Liver (tissue), 9 donors: Measurements from ENCODE around the gene GRAMD1A. TPM values are rescaled to one million over a fixed set of nuclear protein-coding genes. Genes with fewer than 3 reads are reported as not detected.

Experiments used
- DNase-seq: peaks from one replicate; pipeline ENCODE4 v3.0.0-alpha.2; 2017; ENCODE audit warnings: low spot score
- H3K27ac ChIP-seq, 2 donors: one replicate each; pipeline ENCODE4 v1.7.0; 2013; ENCODE audit warnings: inconsistent platforms in 2 of 2, low read length in 2 of 2, control low read depth in 1 of 2, low read depth in 1 of 2, mild to moderate bottlenecking in 1 of 2
- H3K27me3 ChIP-seq, 4 donors: one replicate each; pipeline versions ENCODE4 v1.6.1 to v1.7.0; 2013; ENCODE audit warnings: low read length in 3 of 4, inconsistent platforms in 1 of 4, mild to moderate bottlenecking in 1 of 4, moderate library complexity in 1 of 4; ENCODE audit not compliant: control insufficient read depth in 4 of 4, insufficient read depth in 4 of 4
- H3K36me3 ChIP-seq, 4 donors: one replicate each; pipeline versions ENCODE4 v1.6.1 to v1.7.0; 2013; ENCODE audit warnings: low read length in 3 of 4, mild to moderate bottlenecking in 3 of 4, low read depth in 1 of 4, moderate library complexity in 1 of 4; ENCODE audit not compliant: control insufficient read depth in 4 of 4, insufficient read depth in 3 of 4
- H3K4me1 ChIP-seq, 4 donors: one replicate each; pipeline versions ENCODE4 v1.6.1 to v1.7.0; 2013; ENCODE audit warnings: low read length in 3 of 4, mild to moderate bottlenecking in 3 of 4, moderate library complexity in 1 of 4; ENCODE audit not compliant: control insufficient read depth in 4 of 4, insufficient read depth in 4 of 4
- H3K4me3 ChIP-seq, 3 donors: one replicate each; pipeline versions ENCODE4 v1.6.1 to v1.7.0; 2013; ENCODE audit warnings: low read length in 3 of 3, control low read depth in 1 of 3, low read depth in 1 of 3, mild to moderate bottlenecking in 1 of 3
- H3K9ac ChIP-seq, 2 donors: one replicate each; pipeline ENCODE4 v1.7.0; 2013; ENCODE audit warnings: low read length in 2 of 2, mild to moderate bottlenecking in 2 of 2, moderate library complexity in 2 of 2, control low read depth in 1 of 2, low read depth in 1 of 2
- H3K9me3 ChIP-seq, 4 donors: one replicate each; pipeline versions ENCODE4 v1.6.1 to v1.7.0; 2013; ENCODE audit warnings: low read length in 3 of 4; ENCODE audit not compliant: control insufficient read depth in 4 of 4
- FOXA1 ChIP-seq: IDR thresholded peaks from 2 replicates; pipeline ENCODE4 v1.6.1; 2016; ENCODE audit warnings: antibody characterized with exemption
- FOXA2 ChIP-seq: IDR thresholded peaks from 2 replicates; pipeline ENCODE4 v1.6.1; 2016; ENCODE audit warnings: antibody characterized with exemption
- GABPA ChIP-seq, 2 donors: IDR thresholded peaks in 1 of 2; conservative IDR thresholded peaks in 1 of 2; 2 replicates each; pipeline ENCODE4 v1.6.1; 2016; ENCODE audit warnings: antibody characterized with exemption in 2 of 2, mild to moderate bottlenecking in 1 of 2, moderate library complexity in 1 of 2
- HNF4A ChIP-seq, 2 donors: conservative IDR thresholded peaks; 2 replicates each; pipeline ENCODE4 v1.6.1; 2016; ENCODE audit warnings: antibody characterized with exemption in 2 of 2, mild to moderate bottlenecking in 2 of 2
- HNF4G ChIP-seq: IDR thresholded peaks from 2 replicates; pipeline ENCODE4 v1.6.1; 2016; ENCODE audit warnings: antibody characterized with exemption
- JUND ChIP-seq, 2 donors: IDR thresholded peaks; 2 replicates each; pipeline ENCODE4 v1.6.1; 2016; ENCODE audit warnings: antibody characterized with exemption in 2 of 2
- MAX ChIP-seq: IDR thresholded peaks from 2 replicates; pipeline ENCODE4 v1.6.1; 2016; ENCODE audit warnings: antibody characterized with exemption
- RAD21 ChIP-seq, 2 donors: IDR thresholded peaks; 2 replicates each; pipeline ENCODE4 v1.6.1; 2016; ENCODE audit warnings: antibody characterized with exemption in 2 of 2, mild to moderate bottlenecking in 2 of 2
- RXRA ChIP-seq, 2 donors: IDR thresholded peaks; 2 replicates each; pipeline ENCODE4 v1.6.1; 2017 to 2018; ENCODE audit warnings: antibody characterized with exemption in 2 of 2, mild to moderate bottlenecking in 1 of 2
- TAF1 ChIP-seq: conservative IDR thresholded peaks from 2 replicates; pipeline ENCODE4 v1.6.1; 2016; ENCODE audit warnings: antibody characterized with exemption, mild to moderate bottlenecking
- YY1 ChIP-seq: IDR thresholded peaks from 2 replicates; pipeline ENCODE4 v1.6.1; 2016; ENCODE audit warnings: antibody characterized with exemption, mild to moderate bottlenecking
- ZBTB33 ChIP-seq: IDR thresholded peaks from 2 replicates; pipeline ENCODE4 v1.6.1; 2016; ENCODE audit warnings: antibody characterized with exemption
- WGBS: extraction: QIAGEN DNeasy Blood & Tissue Kit; methylation state at CpG from one replicate; pipeline ENCODE4 v1.1.7; 2013; 5-methylcytosine and 5-hydroxymethylcytosine counted together
- polyA plus RNA-seq, 2 donors: library from polyadenylated mRNA; stranded (reverse) in 1 of 2; unstranded in 1 of 2; fragments of 200-250 nt in 1 of 2; fragments of >200 nt in 1 of 2; fragmentation: Nextera tagmentation in 1 of 2; extraction: Ambion mirVana in 1 of 2; gene quantifications; one replicate each; pipeline versions ENCODE4 v1.2.1 to v1.2.3, GENCODE V29; 2013 to 2015
- total RNA-seq, 2 donors: library from RNA; depleted of rRNA; stranded (reverse); fragments of >200 nt; gene quantifications; one replicate each; pipeline ENCODE4 v1.2.3, GENCODE V29; 2014
- TF ChIP-seq, protein P1 (sequence below): IDR thresholded peaks from 2 replicates; pipeline ENCODE4 v1.6.1; 2016; ENCODE audit warnings: antibody characterized with exemption
- TF ChIP-seq, protein P2 (sequence below): fragments of 150-350 bp; IDR thresholded peaks from 2 replicates; pipeline ENCODE4 v1.5.1; 2017; ENCODE audit warnings: improper control_type of control experiment, low read depth, low read length; ENCODE audit not compliant: missing input control
- TF ChIP-seq, protein P3 (sequence below): IDR thresholded peaks from 2 replicates; pipeline ENCODE4 v1.6.1; 2016; ENCODE audit warnings: antibody characterized with exemption, mild to moderate bottlenecking
- donor health status: healthy.
- donor health status: healthy.
- donor health status: healthy.
- donor health status: healthy.
- donor health status: healthy.

GRAMD1A gene
- total and polyA plus RNA-seq, 4 donors = 8.6 to 14.1 (median 11.2) TPM

GRCh38 chr19:35059799-35060091 is 59.6 kb downstream of the GRAMD1A start:
- H3K4me3 ChIP-seq = no peak overlapping the region
- WGBS = 84% methylated on average over 15 of the region's 15 CpGs

More at GRCh38 chr19:35059799-35060091, 59.6 kb downstream of the GRAMD1A start:
- Histone ChIP-seq H3K27ac (no peak overlapping the region), H3K9ac (no peak overlapping the region), H3K4me1 (peaks cover 0 to 9% (median 8%) of the 10 kb centered on the region in 4 donors), H3K36me3 (peaks cover 2 to 12% (median 7%) of the 10 kb centered on the region in 4 donors), H3K9me3 (no peaks in the 10 kb centered on the region), H3K27me3 (no peaks in the 10 kb centered on the region)
- TF ChIP-seq ZBTB33 (no peak), HNF4A (conservative IDR thresholded peaks at IDR 0.05) (no peak), TAF1 (no peak), JUND (IDR thresholded peaks at IDR 0.05) (no peak), RXRA (IDR thresholded peaks at IDR 0.05) (no peak), YY1 (no peak), GABPA (IDR thresholded peaks at IDR 0.05 in 1 of 2, conservative IDR thresholded peaks at IDR 0.05 in 1 of 2) (no peak), FOXA1 (no peak), FOXA2 (no peak), MAX (no peak), RAD21 (IDR thresholded peaks at IDR 0.05) (no peak), HNF4G (no peak)
- TF ChIP-seq, protein P1, sequence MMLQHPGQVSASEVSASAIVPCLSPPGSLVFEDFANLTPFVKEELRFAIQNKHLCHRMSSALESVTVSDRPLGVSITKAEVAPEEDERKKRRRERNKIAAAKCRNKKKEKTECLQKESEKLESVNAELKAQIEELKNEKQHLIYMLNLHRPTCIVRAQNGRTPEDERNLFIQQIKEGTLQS = no peak
- TF ChIP-seq, protein P2, sequence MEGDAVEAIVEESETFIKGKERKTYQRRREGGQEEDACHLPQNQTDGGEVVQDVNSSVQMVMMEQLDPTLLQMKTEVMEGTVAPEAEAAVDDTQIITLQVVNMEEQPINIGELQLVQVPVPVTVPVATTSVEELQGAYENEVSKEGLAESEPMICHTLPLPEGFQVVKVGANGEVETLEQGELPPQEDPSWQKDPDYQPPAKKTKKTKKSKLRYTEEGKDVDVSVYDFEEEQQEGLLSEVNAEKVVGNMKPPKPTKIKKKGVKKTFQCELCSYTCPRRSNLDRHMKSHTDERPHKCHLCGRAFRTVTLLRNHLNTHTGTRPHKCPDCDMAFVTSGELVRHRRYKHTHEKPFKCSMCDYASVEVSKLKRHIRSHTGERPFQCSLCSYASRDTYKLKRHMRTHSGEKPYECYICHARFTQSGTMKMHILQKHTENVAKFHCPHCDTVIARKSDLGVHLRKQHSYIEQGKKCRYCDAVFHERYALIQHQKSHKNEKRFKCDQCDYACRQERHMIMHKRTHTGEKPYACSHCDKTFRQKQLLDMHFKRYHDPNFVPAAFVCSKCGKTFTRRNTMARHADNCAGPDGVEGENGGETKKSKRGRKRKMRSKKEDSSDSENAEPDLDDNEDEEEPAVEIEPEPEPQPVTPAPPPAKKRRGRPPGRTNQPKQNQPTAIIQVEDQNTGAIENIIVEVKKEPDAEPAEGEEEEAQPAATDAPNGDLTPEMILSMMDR = no peak
- TF ChIP-seq, protein P3, sequence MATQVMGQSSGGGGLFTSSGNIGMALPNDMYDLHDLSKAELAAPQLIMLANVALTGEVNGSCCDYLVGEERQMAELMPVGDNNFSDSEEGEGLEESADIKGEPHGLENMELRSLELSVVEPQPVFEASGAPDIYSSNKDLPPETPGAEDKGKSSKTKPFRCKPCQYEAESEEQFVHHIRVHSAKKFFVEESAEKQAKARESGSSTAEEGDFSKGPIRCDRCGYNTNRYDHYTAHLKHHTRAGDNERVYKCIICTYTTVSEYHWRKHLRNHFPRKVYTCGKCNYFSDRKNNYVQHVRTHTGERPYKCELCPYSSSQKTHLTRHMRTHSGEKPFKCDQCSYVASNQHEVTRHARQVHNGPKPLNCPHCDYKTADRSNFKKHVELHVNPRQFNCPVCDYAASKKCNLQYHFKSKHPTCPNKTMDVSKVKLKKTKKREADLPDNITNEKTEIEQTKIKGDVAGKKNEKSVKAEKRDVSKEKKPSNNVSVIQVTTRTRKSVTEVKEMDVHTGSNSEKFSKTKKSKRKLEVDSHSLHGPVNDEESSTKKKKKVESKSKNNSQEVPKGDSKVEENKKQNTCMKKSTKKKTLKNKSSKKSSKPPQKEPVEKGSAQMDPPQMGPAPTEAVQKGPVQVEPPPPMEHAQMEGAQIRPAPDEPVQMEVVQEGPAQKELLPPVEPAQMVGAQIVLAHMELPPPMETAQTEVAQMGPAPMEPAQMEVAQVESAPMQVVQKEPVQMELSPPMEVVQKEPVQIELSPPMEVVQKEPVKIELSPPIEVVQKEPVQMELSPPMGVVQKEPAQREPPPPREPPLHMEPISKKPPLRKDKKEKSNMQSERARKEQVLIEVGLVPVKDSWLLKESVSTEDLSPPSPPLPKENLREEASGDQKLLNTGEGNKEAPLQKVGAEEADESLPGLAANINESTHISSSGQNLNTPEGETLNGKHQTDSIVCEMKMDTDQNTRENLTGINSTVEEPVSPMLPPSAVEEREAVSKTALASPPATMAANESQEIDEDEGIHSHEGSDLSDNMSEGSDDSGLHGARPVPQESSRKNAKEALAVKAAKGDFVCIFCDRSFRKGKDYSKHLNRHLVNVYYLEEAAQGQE = no peak
- no peak for DNase-seq
